ENCODE data around the gene KNTC1. TPM values are rescaled to one million over a fixed set of nuclear protein-coding genes. Genes with fewer than 3 reads are reported as not detected.
"Not testable (repeated sequence)": the region's sequence is repeated elsewhere in the genome, so short reads cannot be mapped to it uniquely, and the experiment has no call there.

The KNTC1 gene
- total RNA-seq, 1 experiment from 2014 or later: 110 TPM

- Mint-ChIP-seq H3K4me3 (ENCODE audit: low read depth, unreplicated experiment) (no peak overlapping the region), H3K27me3 (ENCODE audit: unreplicated experiment) (no peaks in the 10 kb centered on the region), H3K27ac (ENCODE audit: unreplicated experiment) (no peak overlapping the region), H3K4me1 (ENCODE audit: low read depth, unreplicated experiment) (peaks cover 7% of the 10 kb centered on the region), H3K36me3 (ENCODE audit: insufficient read depth, unreplicated experiment) (no peaks in the 10 kb centered on the region), H3K9me3 (ENCODE audit: low read depth, unreplicated experiment) (no peaks in the 10 kb centered on the region)
- intact Hi-C loops (cut with micrococcal nuclease; ENCODE audit: unreplicated experiment): no loop called here
- DNase-seq: no peak
- CTCF ChIA-PET: interaction anchor here (0.6 kb wide), 1 partner anchor 22 kb away, joined by 5 read pairs; no protein-coding TSS in a partner anchor
- no TSS peak for BruUV-seq (replicated peaks)
- TF ChIP-seq CTCF (IDR thresholded peaks at IDR 0.05; ENCODE audit: unreplicated experiment): no peak
Measured at GRCh38 chr12:122643207-122643805, 116.3 kb downstream of the KNTC1 start.

- no peak for TF ChIP-seq CTCF (IDR thresholded peaks at IDR 0.05; ENCODE audit: unreplicated experiment)
- intact Hi-C loops (cut with micrococcal nuclease; ENCODE audit: unreplicated experiment): no loop called here
- Mint-ChIP-seq H3K9me3 (ENCODE audit: low read depth, unreplicated experiment) (no peaks in the 10 kb centered on the region), H3K27me3 (ENCODE audit: unreplicated experiment) (no peaks in the 10 kb centered on the region), H3K36me3 (ENCODE audit: insufficient read depth, unreplicated experiment) (no peaks in the 10 kb centered on the region), H3K27ac (ENCODE audit: unreplicated experiment) (no peak overlapping the region), H3K4me3 (ENCODE audit: low read depth, unreplicated experiment) (no peak overlapping the region), H3K4me1 (ENCODE audit: low read depth, unreplicated experiment) (peaks cover 7% of the 10 kb centered on the region)
- BruUV-seq (replicated peaks): no TSS peak
- no peak for DNase-seq
- CTCF ChIA-PET: interaction anchor here (0.7 kb wide), 1 partner anchor 32 kb away, joined by 3 read pairs; no protein-coding TSS in a partner anchor
Measured at GRCh38 chr12:122646517-122647217, 119.6 kb downstream of the KNTC1 start.

GRCh38 chr12:122651520-122652224, 124.6 kb downstream of the KNTC1 start:
- H3K4me1 Mint-ChIP-seq (ENCODE audit: low read depth, unreplicated experiment): peaks cover 6% of the 10 kb centered on the region
- CTCF ChIA-PET: interaction anchor here (0.6 to 0.9 kb wide), 5 partner anchors 8 to 908 kb away, joined by 3 to 8 read pairs (median 3); no protein-coding TSS in a partner anchor
- TF ChIP-seq CTCF (IDR thresholded peaks at IDR 0.05; ENCODE audit: unreplicated experiment): no peak
- H3K27ac Mint-ChIP-seq (ENCODE audit: unreplicated experiment): no peak overlapping the region
- no peak overlapping the region for H3K4me3 Mint-ChIP-seq (ENCODE audit: low read depth, unreplicated experiment)
- no peaks in the 10 kb centered on the region for H3K9me3 Mint-ChIP-seq (ENCODE audit: low read depth, unreplicated experiment)
- no TSS peak for BruUV-seq (replicated peaks)
- no peaks in the 10 kb centered on the region for H3K36me3 Mint-ChIP-seq (ENCODE audit: insufficient read depth, unreplicated experiment)
- no peaks in the 10 kb centered on the region for H3K27me3 Mint-ChIP-seq (ENCODE audit: unreplicated experiment)
- intact Hi-C loops (cut with micrococcal nuclease; ENCODE audit: unreplicated experiment): loop anchor here (5.0 kb wide), 1 partner anchor 81 kb away; the partner anchor contains the start of gene HCAR1
- no peak for DNase-seq

- CTCF ChIA-PET; BruUV-seq (replicated peaks); DNase-seq; H3K4me1 Mint-ChIP-seq (ENCODE audit: low read depth, unreplicated experiment); H3K4me3 Mint-ChIP-seq (ENCODE audit: low read depth, unreplicated experiment); H3K36me3 Mint-ChIP-seq (ENCODE audit: insufficient read depth, unreplicated experiment); H3K27ac Mint-ChIP-seq (ENCODE audit: unreplicated experiment); H3K27me3 Mint-ChIP-seq (ENCODE audit: unreplicated experiment); H3K9me3 Mint-ChIP-seq (ENCODE audit: low read depth, unreplicated experiment): not testable (repeated sequence)
- intact Hi-C loops (cut with micrococcal nuclease; ENCODE audit: unreplicated experiment): loop anchor here (5.0 kb wide), 1 partner anchor 79 kb away; the partner anchor contains the start of gene HCAR1
Measured at GRCh38 chr12:122653291-122653690, 126.2 kb downstream of the KNTC1 start.
